ENCODE results near the gene RHEBL1.

RHEBL1 gene

GRCh38 chr12:49069507-49070346 lies at the start of gene RHEBL1:
Gene RHEBL1, minus strand, starts transcription at chr12:49069979. Its CDS starts 194 bp downstream, at chr12:49069785.
- TF ChIP-seq, protein P1, sequence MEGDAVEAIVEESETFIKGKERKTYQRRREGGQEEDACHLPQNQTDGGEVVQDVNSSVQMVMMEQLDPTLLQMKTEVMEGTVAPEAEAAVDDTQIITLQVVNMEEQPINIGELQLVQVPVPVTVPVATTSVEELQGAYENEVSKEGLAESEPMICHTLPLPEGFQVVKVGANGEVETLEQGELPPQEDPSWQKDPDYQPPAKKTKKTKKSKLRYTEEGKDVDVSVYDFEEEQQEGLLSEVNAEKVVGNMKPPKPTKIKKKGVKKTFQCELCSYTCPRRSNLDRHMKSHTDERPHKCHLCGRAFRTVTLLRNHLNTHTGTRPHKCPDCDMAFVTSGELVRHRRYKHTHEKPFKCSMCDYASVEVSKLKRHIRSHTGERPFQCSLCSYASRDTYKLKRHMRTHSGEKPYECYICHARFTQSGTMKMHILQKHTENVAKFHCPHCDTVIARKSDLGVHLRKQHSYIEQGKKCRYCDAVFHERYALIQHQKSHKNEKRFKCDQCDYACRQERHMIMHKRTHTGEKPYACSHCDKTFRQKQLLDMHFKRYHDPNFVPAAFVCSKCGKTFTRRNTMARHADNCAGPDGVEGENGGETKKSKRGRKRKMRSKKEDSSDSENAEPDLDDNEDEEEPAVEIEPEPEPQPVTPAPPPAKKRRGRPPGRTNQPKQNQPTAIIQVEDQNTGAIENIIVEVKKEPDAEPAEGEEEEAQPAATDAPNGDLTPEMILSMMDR (IDR thresholded peaks at IDR 0.05; ENCODE audit: insufficient read depth, missing control alignments): no peak
- DNase-seq (ENCODE audit: insufficient read length, low spot score) (peak; percentile 94), FAIRE-seq (no peak)

DNA sequence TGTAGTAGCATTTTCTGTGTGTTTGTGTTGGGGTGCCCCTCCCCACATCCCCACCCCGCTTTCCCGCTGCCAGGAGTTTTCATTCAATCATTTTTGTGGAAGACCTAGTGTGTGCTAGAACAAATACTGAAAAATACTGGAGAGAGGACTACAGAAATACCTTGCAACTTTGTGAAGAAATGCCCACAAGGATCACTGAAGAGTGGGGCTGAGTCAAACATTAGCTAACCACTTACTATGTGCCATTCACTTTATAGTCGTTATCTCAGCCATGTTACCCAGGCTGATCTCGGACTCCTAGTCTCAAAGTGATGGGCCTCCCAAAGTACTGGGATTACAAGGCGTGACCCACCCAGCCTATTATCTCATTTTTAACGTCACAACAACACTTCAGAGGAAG lies 41.4 kb upstream of the RHEBL1 start:
- DNase-seq (ENCODE audit: insufficient read length, low spot score) (no peak), FAIRE-seq (no peak)
- TF ChIP-seq, protein P1 (IDR thresholded peaks at IDR 0.05; ENCODE audit: insufficient read depth, missing control alignments): no peak

- DNase-seq (ENCODE audit: insufficient read length, low spot score) (peak; percentile 98), FAIRE-seq (peak; percentile 44)
- TF ChIP-seq, protein P1 (IDR thresholded peaks at IDR 0.05; ENCODE audit: insufficient read depth, missing control alignments): no peak
Measured at GRCh38 chr12:49110464-49111155, 40.8 kb upstream of the RHEBL1 start, which contains the start of gene LMBR1L. Gene LMBR1L, minus strand, starts transcription at chr12:49110847. Its CDS starts 292 bp downstream, at chr12:49110555.

DNA sequence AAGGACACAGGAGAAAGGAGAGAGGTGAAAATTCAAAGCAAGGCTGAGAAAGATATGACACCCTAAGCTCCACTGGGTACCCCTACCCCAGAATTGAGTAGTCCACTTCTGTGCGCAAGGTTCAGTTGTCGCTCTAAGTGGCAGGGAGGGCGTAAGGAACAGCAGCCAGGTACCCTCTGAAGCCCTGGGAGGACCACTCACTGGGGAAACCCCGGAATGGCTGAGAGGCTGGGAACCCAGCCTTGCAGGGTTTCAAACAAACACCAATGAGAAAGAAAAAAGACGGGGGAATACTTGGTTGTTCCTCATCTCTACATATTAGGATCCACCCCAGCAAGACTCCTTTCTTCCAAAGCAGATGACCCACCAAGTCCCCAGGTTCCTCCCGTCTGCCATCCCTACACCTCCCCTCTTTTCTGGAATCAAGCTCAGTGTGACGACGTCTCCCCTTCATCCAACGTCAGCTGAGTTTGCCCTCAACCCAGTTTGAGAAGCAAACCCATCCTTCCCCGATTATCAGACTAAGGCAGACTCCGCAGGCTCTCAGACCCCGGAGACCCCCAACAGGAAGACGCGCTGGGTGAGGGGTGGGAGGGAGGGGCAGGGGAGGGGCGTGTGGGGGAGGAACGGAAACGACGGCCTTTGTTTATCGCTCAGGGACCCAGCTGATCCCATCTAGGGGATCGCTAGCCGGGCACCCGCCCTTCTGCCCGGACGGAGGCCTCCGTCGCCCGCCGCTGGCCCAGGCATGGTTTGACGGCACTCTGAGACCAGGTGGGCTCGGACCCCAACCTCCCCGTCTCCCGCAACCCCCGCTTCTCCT lies 40.1 kb upstream of the RHEBL1 start:
- FAIRE-seq (no peak), DNase-seq (ENCODE audit: insufficient read length, low spot score) (no peak)
- TF ChIP-seq, protein P1 (IDR thresholded peaks at IDR 0.05; ENCODE audit: insufficient read depth, missing control alignments): no peak

GRCh38 chr12:49108958-49109404 lies 39.2 kb upstream of the RHEBL1 start:
- FAIRE-seq (no peak), DNase-seq (ENCODE audit: insufficient read length, low spot score) (no peak)
- TF ChIP-seq, protein P1 (IDR thresholded peaks at IDR 0.05; ENCODE audit: insufficient read depth, missing control alignments): no peak

DNA sequence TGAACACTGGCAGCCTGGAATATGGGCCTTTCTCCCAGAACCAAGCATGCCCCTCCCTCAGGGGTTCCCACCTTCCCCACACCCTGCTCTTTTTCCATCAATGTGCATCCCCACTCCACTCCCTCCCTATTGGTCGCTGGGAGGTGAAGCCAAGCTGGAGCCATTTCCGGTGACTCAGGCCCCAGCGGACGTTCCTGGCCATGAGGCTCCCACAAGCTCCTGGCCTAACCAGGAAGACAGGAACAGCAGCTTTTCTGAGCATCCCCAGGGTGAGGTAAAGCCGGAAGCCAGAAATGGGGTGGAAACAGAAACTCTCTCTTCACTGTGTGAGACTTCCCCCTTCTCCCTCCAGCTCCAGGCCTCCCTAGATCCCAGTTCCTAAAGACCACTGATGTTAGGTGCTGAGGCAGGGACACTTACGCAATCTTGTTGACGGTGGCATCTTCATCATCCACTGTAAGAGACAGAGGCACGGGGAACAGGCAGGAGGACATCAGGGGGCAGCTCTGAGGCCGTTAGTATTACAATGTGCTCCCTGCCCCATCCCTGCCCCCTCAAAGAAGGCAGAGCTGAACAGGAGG lies 35.8 kb upstream of the RHEBL1 start:
- FAIRE-seq (no peak), DNase-seq (ENCODE audit: insufficient read length, low spot score) (no peak)
- TF ChIP-seq, protein P1 (IDR thresholded peaks at IDR 0.05; ENCODE audit: insufficient read depth, missing control alignments): no peak
